Stromal cell of bone marrow (primary cell): ENCODE results near the gene ZNF441.
A peak's percentile ranks its signal among the peaks of the same experiment; 100 is the strongest.
"Not testable (repeated sequence)": the region's sequence is repeated elsewhere in the genome, so short reads cannot be mapped to it uniquely, and the experiment has no call there.

Experiments
- DNase-seq: peaks from one replicate; pipeline ENCODE4 v3.0.0-alpha.2; 2012; ENCODE audit warnings: low read depth

Gene ZNF441

GRCh38 chr19:11766597-11767591, at the start of gene ZNF441:
TSS of gene ZNF441 (plus strand) at chr19:11767000. CDS start at chr19:11767194, 194 bp downstream.
- DNase-seq, result peak; percentile 89

- no peak for DNase-seq
Measured at GRCh38 chr19:11721681-11722080, 45.1 kb upstream of the ZNF441 start.

- no peak for DNase-seq
Measured at GRCh38 chr19:11722414-11722813, 44.4 kb upstream of the ZNF441 start.

- no peak for DNase-seq
Measured at GRCh38 chr19:11729586-11729985, 37.2 kb upstream of the ZNF441 start.

- no peak for DNase-seq
Measured at GRCh38 chr19:11735375-11735774, 31.4 kb upstream of the ZNF441 start.

- peak; percentile 25 for DNase-seq
Measured at GRCh38 chr19:11736696-11737095, 30.1 kb upstream of the ZNF441 start.

- peak; percentile 13 for DNase-seq
Measured at GRCh38 chr19:11737964-11738745, 28.6 kb upstream of the ZNF441 start.

- peak; percentile 96 for DNase-seq
Measured at GRCh38 chr19:11738746-11739620, 27.8 kb upstream of the ZNF441 start, which contains the start of gene ZNF823. TSS of gene ZNF823 (minus strand) at chr19:11738946. CDS start at chr19:11738819, 127 bp downstream.

- DNase-seq, result no peak
Measured at GRCh38 chr19:11745869-11746268, 20.9 kb upstream of the ZNF441 start.

GRCh38 chr19:11747277-11747676, 19.5 kb upstream of the ZNF441 start:
- no peak for DNase-seq

GRCh38 chr19:11749751-11750150, 17.0 kb upstream of the ZNF441 start:
- no peak for DNase-seq

- no peak for DNase-seq
Measured at GRCh38 chr19:11752244-11752736, 14.5 kb upstream of the ZNF441 start.

- DNase-seq, result no peak
Measured at GRCh38 chr19:11754663-11755062, 12.1 kb upstream of the ZNF441 start.

- no peak for DNase-seq
Measured at GRCh38 chr19:11756965-11757364, 9.8 kb upstream of the ZNF441 start.

- DNase-seq, result no peak
Measured at GRCh38 chr19:11759805-11760204, 7.0 kb upstream of the ZNF441 start.

- no peak for DNase-seq
Measured at GRCh38 chr19:11763117-11763516, 3.7 kb upstream of the ZNF441 start.

GRCh38 chr19:11763611-11764010, 3.2 kb upstream of the ZNF441 start:
- DNase-seq, result no peak

- DNase-seq, result peak; percentile 17
Measured at GRCh38 chr19:11767633-11768133, 883 bp downstream of the ZNF441 start.

- no peak for DNase-seq
Measured at GRCh38 chr19:11769995-11770394, 3.2 kb downstream of the ZNF441 start.

- DNase-seq, result not testable (repeated sequence)
Measured at GRCh38 chr19:11771520-11771919, 4.7 kb downstream of the ZNF441 start.

- DNase-seq, result not testable (repeated sequence)
Measured at GRCh38 chr19:11776669-11777068, 9.9 kb downstream of the ZNF441 start.
